SK-N-SH treated with all-trans-retinoic acid at 6 μM for 48 hours (cell line): Measurements from ENCODE around the gene CD300C.

ENCODE experiments used
- ATAC-seq: fragments of 200-7000 bp; cut with Tn5 transposase; 3 replicates; pipeline ENCODE4 v1.9.1; 2020; ENCODE audit warnings: mild to moderate bottlenecking, moderate library complexity
- ARNTL ChIP-seq: fragments of 450-650 bp; formaldehyde crosslinking; IDR thresholded peaks from 2 replicates; pipeline ENCODE4 v1.5.0; 2020; ENCODE audit warnings: low read depth, mild to moderate bottlenecking, moderate library complexity, borderline replicate concordance
- BACH2 ChIP-seq: fragments of 250-450 bp; sonication (Bioruptor Pico); IDR thresholded peaks from 2 replicates; pipeline ENCODE4 v1.9.0; 2021; ENCODE audit warnings: mild to moderate bottlenecking, borderline replicate concordance
- GLIS3 ChIP-seq: fragments of 250-450 bp; sonication (Bioruptor Pico); IDR thresholded peaks from 2 replicates; pipeline ENCODE4 v1.5.0; 2020; ENCODE audit warnings: mild to moderate bottlenecking, moderate library complexity
- ISL1 ChIP-seq: fragments of 250-450 bp; sonication (Bioruptor Pico); IDR thresholded peaks from 2 replicates; pipeline ENCODE4 v2.1.2; 2022; ENCODE audit warnings: mild to moderate bottlenecking, moderate library complexity
- RARB ChIP-seq: fragments of 250-450 bp; sonication (Bioruptor Pico); IDR thresholded peaks from 2 replicates; pipeline ENCODE4 v1.8.0; 2021; ENCODE audit warnings: mild to moderate bottlenecking, moderate library complexity
- SNAI2 ChIP-seq: fragments of 250-450 bp; sonication (Bioruptor Pico); IDR thresholded peaks from 2 replicates; pipeline ENCODE4 v1.5.0; 2020; ENCODE audit warnings: mild to moderate bottlenecking, moderate library complexity
- TCF4 ChIP-seq: fragments of 250-450 bp; sonication (Bioruptor Pico); IDR thresholded peaks from 2 replicates; pipeline ENCODE4 v1.8.0; 2021; ENCODE audit warnings: mild to moderate bottlenecking, moderate library complexity, borderline replicate concordance
- TOX ChIP-seq: fragments of 250-450 bp; sonication (Bioruptor Pico); IDR thresholded peaks from 2 replicates; pipeline ENCODE4 v1.8.0; 2021; ENCODE audit warnings: mild to moderate bottlenecking, moderate library complexity, borderline replicate concordance
- ZC3H10 ChIP-seq: fragments of 250-450 bp; sonication (Bioruptor Pico); IDR thresholded peaks from 2 replicates; pipeline ENCODE4 v1.5.1; 2021; ENCODE audit warnings: mild to moderate bottlenecking, moderate library complexity
- ZFP3 ChIP-seq: fragments of 250-450 bp; sonication (Bioruptor Pico); IDR thresholded peaks from 2 replicates; pipeline ENCODE4 v1.5.0; 2020; ENCODE audit warnings: mild to moderate bottlenecking, moderate library complexity
- ZFP30 ChIP-seq: fragments of 450-650 bp; formaldehyde crosslinking; IDR thresholded peaks from 2 replicates; pipeline ENCODE4 v1.5.0; 2022; ENCODE audit warnings: mild to moderate bottlenecking, moderate library complexity
- ZNF565 ChIP-seq: fragments of 450-650 bp; formaldehyde crosslinking; conservative IDR thresholded peaks from 2 replicates; pipeline ENCODE4 v1.5.0; 2020; ENCODE audit warnings: low read depth, mild to moderate bottlenecking, moderate library complexity
- ZNF70 ChIP-seq: fragments of 450-650 bp; formaldehyde crosslinking; IDR thresholded peaks from 2 replicates; pipeline ENCODE4 v1.5.0; 2020; ENCODE audit warnings: mild to moderate bottlenecking, moderate library complexity
- ZNF8 ChIP-seq: fragments of 450-650 bp; formaldehyde crosslinking; IDR thresholded peaks from 2 replicates; pipeline ENCODE4 v1.5.0; 2020; ENCODE audit warnings: mild to moderate bottlenecking, moderate library complexity
- TF ChIP-seq, protein P1 (sequence below): fragments of 250-450 bp; sonication (Bioruptor Pico); IDR thresholded peaks from 2 replicates; pipeline ENCODE4 v1.8.0; 2021; ENCODE audit warnings: low read depth, mild to moderate bottlenecking, moderate library complexity, borderline replicate concordance
- TF ChIP-seq, protein P2 (sequence below): fragments of 250-450 bp; sonication (Bioruptor Pico); IDR thresholded peaks from 2 replicates; pipeline ENCODE4 v1.8.0; 2020; ENCODE audit warnings: mild to moderate bottlenecking, moderate library complexity, borderline replicate concordance
- TF ChIP-seq, protein P3 (sequence below): fragments of 250-450 bp; sonication (Bioruptor Pico); IDR thresholded peaks from 2 replicates; pipeline ENCODE4 v1.5.0; 2020; ENCODE audit warnings: mild to moderate bottlenecking, moderate library complexity
- TF ChIP-seq, protein P4 (sequence below): fragments of 250-450 bp; sonication (Bioruptor Pico); IDR thresholded peaks from 2 replicates; pipeline ENCODE4 v1.5.1; 2020; ENCODE audit warnings: low read depth, mild to moderate bottlenecking, moderate library complexity

CD300C gene

DNA sequence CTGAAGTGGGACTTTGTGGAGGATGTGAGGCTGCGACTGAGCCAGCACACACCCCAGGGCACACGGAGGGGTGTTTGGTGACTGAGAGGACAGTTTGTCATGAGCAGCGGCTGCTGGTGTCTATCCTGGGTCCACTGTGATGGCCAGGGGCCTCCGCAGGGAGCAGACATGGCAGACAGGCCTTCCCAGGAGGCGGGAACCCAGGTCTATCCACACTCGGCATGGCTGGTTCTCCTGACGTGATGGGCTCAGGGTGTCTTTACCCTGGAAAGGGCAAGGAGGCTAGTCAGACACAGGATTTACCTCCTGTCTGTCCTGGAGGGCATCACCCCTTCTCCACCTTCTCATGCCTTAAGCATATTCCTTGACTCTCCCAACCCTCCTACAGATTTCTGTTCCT lies 671 bp upstream of the CD300C start (continued):
- no peak for TF ChIP-seq ZFP3
- TF ChIP-seq, all 23 proteins: peak for 0

DNA sequence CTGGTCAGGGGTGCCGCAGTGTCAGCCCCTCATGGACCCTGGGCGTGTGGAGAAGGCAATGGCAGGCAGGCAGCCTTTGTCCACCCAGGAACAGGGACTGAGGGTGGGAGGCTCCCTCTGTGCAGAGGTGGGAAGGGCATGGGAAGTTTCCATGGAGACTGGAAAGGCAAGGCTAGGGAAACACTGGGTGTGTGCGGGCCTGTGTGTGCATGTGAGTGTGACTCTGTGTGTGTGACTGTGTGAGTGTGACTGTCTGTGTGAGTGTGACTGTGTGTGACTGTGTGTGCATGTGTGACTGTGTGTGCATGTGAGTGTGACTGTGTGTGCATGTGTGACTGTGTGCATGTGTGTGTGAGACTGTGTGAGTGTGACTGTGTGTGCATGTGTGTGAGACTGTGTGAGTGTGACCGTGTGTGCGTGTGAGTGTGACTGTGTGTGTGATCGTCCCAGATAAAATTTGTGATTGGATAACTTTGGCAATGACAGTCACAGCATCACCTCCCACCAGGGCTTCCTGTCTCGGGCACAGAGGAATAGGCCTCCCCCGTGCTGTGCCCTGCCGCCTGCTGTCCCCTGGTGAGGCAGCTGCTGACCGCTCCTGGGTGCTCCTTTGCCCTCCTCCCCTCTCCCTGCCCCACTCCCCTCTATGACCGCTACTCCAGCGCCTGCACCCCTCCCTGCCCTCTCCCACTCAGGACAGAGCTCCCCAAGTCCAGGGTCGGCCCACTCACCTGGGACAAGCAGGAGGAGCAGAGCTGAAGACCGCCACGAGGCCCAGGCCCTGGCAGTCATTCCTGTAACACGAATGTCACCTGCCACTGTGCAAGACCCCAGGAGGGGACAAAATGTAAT lies 698 bp downstream of the CD300C start:
- TF ChIP-seq TCF4 (CRISPR knock-in tag) (no peak), ZNF565 (CRISPR knock-in tag) (no peak), ZNF8 (CRISPR knock-in tag) (no peak), ARNTL (CRISPR knock-in tag) (no peak), TOX (CRISPR knock-in tag) (no peak), SNAI2 (CRISPR knock-in tag) (no peak), ISL1 (CRISPR knock-in tag) (no peak), GLIS3 (CRISPR knock-in tag) (no peak), ZC3H10 (CRISPR knock-in tag) (no peak), BACH2 (CRISPR knock-in tag) (no peak), ZNF70 (no peak), RARB (CRISPR knock-in tag) (no peak), ZFP3 (no peak)
- TF ChIP-seq, protein P1, sequence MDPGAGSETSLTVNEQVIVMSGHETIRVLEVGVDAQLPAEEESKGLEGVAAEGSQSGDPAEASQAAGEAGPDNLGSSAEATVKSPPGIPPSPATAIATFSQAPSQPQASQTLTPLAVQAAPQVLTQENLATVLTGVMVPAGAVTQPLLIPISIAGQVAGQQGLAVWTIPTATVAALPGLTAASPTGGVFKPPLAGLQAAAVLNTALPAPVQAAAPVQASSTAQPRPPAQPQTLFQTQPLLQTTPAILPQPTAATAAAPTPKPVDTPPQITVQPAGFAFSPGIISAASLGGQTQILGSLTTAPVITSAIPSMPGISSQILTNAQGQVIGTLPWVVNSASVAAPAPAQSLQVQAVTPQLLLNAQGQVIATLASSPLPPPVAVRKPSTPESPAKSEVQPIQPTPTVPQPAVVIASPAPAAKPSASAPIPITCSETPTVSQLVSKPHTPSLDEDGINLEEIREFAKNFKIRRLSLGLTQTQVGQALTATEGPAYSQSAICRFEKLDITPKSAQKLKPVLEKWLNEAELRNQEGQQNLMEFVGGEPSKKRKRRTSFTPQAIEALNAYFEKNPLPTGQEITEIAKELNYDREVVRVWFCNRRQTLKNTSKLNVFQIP (CRISPR knock-in tag): no peak
- TF ChIP-seq, protein P2, sequence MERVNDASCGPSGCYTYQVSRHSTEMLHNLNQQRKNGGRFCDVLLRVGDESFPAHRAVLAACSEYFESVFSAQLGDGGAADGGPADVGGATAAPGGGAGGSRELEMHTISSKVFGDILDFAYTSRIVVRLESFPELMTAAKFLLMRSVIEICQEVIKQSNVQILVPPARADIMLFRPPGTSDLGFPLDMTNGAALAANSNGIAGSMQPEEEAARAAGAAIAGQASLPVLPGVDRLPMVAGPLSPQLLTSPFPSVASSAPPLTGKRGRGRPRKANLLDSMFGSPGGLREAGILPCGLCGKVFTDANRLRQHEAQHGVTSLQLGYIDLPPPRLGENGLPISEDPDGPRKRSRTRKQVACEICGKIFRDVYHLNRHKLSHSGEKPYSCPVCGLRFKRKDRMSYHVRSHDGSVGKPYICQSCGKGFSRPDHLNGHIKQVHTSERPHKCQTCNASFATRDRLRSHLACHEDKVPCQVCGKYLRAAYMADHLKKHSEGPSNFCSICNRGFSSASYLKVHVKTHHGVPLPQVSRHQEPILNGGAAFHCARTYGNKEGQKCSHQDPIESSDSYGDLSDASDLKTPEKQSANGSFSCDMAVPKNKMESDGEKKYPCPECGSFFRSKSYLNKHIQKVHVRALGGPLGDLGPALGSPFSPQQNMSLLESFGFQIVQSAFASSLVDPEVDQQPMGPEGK: no peak
- TF ChIP-seq, protein P3, sequence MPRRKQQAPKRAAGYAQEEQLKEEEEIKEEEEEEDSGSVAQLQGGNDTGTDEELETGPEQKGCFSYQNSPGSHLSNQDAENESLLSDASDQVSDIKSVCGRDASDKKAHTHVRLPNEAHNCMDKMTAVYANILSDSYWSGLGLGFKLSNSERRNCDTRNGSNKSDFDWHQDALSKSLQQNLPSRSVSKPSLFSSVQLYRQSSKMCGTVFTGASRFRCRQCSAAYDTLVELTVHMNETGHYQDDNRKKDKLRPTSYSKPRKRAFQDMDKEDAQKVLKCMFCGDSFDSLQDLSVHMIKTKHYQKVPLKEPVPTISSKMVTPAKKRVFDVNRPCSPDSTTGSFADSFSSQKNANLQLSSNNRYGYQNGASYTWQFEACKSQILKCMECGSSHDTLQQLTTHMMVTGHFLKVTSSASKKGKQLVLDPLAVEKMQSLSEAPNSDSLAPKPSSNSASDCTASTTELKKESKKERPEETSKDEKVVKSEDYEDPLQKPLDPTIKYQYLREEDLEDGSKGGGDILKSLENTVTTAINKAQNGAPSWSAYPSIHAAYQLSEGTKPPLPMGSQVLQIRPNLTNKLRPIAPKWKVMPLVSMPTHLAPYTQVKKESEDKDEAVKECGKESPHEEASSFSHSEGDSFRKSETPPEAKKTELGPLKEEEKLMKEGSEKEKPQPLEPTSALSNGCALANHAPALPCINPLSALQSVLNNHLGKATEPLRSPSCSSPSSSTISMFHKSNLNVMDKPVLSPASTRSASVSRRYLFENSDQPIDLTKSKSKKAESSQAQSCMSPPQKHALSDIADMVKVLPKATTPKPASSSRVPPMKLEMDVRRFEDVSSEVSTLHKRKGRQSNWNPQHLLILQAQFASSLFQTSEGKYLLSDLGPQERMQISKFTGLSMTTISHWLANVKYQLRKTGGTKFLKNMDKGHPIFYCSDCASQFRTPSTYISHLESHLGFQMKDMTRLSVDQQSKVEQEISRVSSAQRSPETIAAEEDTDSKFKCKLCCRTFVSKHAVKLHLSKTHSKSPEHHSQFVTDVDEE (CRISPR knock-in tag): no peak
- TF ChIP-seq, protein P4, sequence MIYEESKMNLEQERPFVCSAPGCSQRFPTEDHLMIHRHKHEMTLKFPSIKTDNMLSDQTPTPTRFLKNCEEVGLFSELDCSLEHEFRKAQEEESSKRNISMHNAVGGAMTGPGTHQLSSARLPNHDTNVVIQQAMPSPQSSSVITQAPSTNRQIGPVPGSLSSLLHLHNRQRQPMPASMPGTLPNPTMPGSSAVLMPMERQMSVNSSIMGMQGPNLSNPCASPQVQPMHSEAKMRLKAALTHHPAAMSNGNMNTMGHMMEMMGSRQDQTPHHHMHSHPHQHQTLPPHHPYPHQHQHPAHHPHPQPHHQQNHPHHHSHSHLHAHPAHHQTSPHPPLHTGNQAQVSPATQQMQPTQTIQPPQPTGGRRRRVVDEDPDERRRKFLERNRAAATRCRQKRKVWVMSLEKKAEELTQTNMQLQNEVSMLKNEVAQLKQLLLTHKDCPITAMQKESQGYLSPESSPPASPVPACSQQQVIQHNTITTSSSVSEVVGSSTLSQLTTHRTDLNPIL (CRISPR knock-in tag): no peak
- no peak for ATAC-seq

DNA sequence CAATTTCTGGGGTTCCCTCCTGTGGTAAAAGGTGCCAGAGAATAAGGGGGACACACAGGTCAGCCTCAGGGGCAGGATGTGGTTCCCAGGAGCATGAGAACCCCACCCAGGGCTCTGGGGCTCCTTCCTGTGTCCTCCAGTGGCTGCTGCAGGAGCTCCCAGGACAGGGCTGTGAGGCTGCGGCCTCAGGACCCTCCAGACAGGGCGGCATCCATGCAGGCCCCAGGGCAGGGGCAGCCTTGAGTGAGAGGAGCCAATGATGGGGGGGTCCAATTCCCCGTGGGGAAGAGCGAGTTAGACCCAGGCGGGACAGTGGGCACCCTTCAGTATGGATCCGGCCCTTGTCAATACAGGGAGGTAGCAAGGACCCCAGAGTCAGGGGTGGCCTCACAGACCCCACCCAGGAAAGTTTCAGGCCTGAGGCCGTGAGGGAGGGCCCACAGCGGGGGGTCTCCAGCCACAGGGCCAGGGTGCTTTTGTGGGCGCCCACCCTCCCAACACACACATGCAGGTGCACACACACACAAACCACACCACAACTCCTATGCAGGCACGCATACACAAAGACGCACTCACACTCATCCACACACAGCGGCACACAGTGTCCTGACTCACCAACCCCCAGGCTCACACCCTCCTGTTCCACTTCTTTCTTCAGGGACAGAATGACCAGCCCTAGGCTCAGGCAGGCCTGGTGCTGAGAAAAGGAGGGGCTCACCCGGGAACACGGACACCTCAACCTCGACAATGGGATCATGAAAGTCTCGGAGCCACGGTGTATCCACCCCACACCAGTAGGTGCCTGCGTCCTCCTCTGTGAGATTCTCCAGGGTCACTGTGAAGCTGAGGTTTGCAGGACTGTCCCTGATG lies 1.8 kb downstream of the CD300C start:
- no peak for TF ChIP-seq ZFP30
- TF ChIP-seq, protein P1 (CRISPR knock-in tag): no peak
- no peak for TF ChIP-seq RARB (CRISPR knock-in tag)
- TF ChIP-seq ZC3H10 (CRISPR knock-in tag): no peak
- no peak for TF ChIP-seq TOX (CRISPR knock-in tag)
- no peak for TF ChIP-seq ARNTL (CRISPR knock-in tag)
- TF ChIP-seq, all 23 proteins: peak for 0
- no peak for ATAC-seq
